Astrocyte (in vitro differentiated cells and primary cell): ENCODE measurements around the gene MAPK10.

ENCODE experiments used
- EZH2 ChIP-seq: IDR thresholded peaks from 2 replicates; pipeline ENCODE4 v1.6.1; 2012; ENCODE audit warnings: mild to moderate bottlenecking, low read length, inconsistent platforms; ENCODE audit not compliant: insufficient read depth
- TF ChIP-seq, protein P1 (sequence below): IDR thresholded peaks from 2 replicates; pipeline ENCODE4 v1.5.1; 2011; ENCODE audit warnings: low read depth, mild to moderate bottlenecking, inconsistent platforms, low read length, moderate library complexity; ENCODE audit not compliant: insufficient read depth

GRCh38 chr4:85952972-85953650, 406.7 kb downstream of the MAPK10 start:
- TF ChIP-seq, protein P1, sequence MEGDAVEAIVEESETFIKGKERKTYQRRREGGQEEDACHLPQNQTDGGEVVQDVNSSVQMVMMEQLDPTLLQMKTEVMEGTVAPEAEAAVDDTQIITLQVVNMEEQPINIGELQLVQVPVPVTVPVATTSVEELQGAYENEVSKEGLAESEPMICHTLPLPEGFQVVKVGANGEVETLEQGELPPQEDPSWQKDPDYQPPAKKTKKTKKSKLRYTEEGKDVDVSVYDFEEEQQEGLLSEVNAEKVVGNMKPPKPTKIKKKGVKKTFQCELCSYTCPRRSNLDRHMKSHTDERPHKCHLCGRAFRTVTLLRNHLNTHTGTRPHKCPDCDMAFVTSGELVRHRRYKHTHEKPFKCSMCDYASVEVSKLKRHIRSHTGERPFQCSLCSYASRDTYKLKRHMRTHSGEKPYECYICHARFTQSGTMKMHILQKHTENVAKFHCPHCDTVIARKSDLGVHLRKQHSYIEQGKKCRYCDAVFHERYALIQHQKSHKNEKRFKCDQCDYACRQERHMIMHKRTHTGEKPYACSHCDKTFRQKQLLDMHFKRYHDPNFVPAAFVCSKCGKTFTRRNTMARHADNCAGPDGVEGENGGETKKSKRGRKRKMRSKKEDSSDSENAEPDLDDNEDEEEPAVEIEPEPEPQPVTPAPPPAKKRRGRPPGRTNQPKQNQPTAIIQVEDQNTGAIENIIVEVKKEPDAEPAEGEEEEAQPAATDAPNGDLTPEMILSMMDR: no peak
- TF ChIP-seq EZH2: no peak
